ENCODE results near the gene TMEM131.
"Not testable (repeated sequence)": the region's sequence is repeated elsewhere in the genome, so short reads cannot be mapped to it uniquely, and the experiment has no call there.

The TMEM131 gene

GRCh38 chr2:97869722-97870346 lies 125.9 kb downstream of the TMEM131 start:
- DNase-seq (ENCODE audit: extremely low read depth, low read depth): no peak
- TF ChIP-seq CTCF (IDR thresholded peaks at IDR 0.05; ENCODE audit: low read depth, low read length): no peak

DNA sequence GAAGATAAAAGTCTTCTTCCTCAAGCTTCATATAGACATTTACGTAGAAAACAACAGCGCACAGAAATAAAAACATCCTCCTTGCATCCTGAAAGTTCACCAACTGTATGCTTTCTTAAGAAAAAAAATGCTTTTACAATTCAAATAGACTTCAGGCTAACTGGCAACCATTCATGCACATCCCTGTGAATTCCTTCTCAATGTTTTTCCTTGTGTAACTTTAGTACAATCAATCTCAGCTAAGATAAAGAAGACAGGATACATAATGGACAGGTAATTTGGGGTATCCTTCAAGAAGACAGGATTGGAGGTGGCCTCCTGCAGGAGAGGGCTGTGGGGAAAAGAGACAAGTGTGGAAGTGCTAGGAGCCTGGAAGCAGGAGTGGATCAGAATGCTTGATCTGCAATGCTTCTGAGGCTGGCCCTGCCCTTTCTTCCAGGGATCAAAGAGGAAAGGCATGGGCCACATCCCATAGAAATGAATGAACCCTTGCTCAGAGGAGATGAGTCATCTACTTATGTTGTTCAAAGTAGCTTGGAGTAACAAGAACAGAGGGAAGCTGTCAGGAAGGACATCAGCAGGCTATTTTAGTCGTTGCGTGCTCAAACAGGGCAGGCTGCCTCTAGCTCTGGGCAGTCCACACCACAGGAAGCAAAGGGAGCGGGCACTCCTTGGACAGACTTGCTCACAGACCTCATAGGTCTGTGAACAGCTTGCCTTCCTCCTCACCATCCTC lies 126.6 kb downstream of the TMEM131 start:
- DNase-seq (ENCODE audit: extremely low read depth, low read depth): peak; percentile 79
- TF ChIP-seq CTCF (IDR thresholded peaks at IDR 0.05; ENCODE audit: low read depth, low read length): no peak

GRCh38 chr2:97863829-97864228 lies 131.9 kb downstream of the TMEM131 start:
- TF ChIP-seq CTCF (IDR thresholded peaks at IDR 0.05; ENCODE audit: low read depth, low read length): no peak
- no peak for DNase-seq (ENCODE audit: extremely low read depth, low read depth)

GRCh38 chr2:97861177-97861576 lies 134.6 kb downstream of the TMEM131 start:
- no peak for TF ChIP-seq CTCF (IDR thresholded peaks at IDR 0.05; ENCODE audit: low read depth, low read length)

DNA sequence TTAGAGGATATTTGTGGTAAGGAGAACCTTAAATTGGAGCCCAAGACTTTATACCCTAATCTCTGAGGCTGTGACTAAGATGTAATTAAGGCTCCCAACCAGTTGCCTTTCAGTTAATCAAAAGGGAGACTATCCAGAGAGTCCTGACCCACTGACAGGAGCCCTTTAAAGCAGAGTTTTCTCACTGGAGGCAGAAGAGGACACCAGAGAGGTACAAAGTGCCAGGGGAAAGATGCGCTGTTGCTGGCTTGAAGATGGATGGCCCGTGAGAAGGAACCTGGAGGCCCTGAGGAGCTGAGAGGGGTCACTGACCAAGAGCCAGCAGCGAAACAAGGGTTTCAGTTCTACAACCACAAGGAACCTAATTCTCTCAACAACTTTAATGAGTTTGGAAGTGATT lies 137.3 kb downstream of the TMEM131 start:
- no peak for TF ChIP-seq CTCF (IDR thresholded peaks at IDR 0.05; ENCODE audit: low read depth, low read length)
- no peak for DNase-seq (ENCODE audit: extremely low read depth, low read depth)

More at GRCh38 chr2:97861177-97861576, 134.6 kb downstream of the TMEM131 start:
- DNase-seq (ENCODE audit: extremely low read depth, low read depth): no peak

DNA sequence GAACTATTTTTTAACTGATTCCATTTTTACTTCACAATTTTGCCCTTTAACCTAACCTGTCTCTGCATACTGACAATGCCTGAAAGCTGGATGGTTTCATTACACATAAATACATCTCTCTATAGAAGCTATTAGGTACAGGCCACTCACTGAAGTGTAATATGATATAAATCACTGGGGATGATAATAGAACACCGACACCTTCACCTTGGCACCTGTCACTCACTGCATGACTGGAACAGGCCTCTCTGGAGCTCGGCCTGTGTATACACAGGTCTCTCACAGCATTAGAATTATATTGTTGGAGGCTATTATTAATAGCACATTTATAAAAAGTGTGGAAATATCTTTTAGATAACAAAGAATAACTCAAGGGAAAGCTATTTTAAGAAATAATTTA lies 138.2 kb downstream of the TMEM131 start:
- TF ChIP-seq CTCF (IDR thresholded peaks at IDR 0.05; ENCODE audit: low read depth, low read length): no peak
- DNase-seq (ENCODE audit: extremely low read depth, low read depth): no peak

DNA sequence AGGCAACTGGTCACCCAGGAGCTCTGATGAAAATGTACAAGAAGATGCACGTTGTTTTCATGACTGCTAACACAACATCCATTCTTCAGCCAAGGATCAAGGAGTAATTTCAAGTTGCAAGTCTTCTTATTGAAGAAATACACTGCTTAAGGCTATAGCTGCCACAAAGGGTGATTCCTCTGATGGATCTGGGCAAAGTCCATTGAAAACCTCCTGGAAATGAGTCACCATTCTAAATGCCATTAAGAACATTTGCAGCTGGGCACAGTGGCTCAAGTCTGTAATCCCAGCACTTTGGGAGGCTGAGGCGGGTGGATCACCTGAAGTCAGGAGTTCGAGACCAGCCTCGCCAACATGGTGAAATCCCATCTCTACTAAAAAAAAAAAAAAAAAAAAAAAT lies 142.7 kb downstream of the TMEM131 start:
- not testable (repeated sequence) for DNase-seq (ENCODE audit: extremely low read depth, low read depth)

Data from AG09319 (cell line).